SK-N-SH treated with all-trans-retinoic acid at 6 μM for 48 hours (cell line): ENCODE measurements around the gene SLC8A3.

Experiments
- ARNTL ChIP-seq: fragments of 450-650 bp; formaldehyde crosslinking; IDR thresholded peaks from 2 replicates; pipeline ENCODE4 v1.5.0; 2020; ENCODE audit warnings: low read depth, mild to moderate bottlenecking, moderate library complexity, borderline replicate concordance
- BACH2 ChIP-seq: fragments of 250-450 bp; sonication (Bioruptor Pico); IDR thresholded peaks from 2 replicates; pipeline ENCODE4 v1.9.0; 2021; ENCODE audit warnings: mild to moderate bottlenecking, borderline replicate concordance
- CSDC2 ChIP-seq: fragments of 250-450 bp; sonication (Bioruptor Pico); IDR thresholded peaks from 2 replicates; pipeline ENCODE4 v1.5.0; 2020; ENCODE audit warnings: mild to moderate bottlenecking, moderate library complexity
- ESRRG ChIP-seq: fragments of 250-450 bp; sonication (Bioruptor Pico); IDR thresholded peaks from 2 replicates; pipeline ENCODE4 v1.6.1; 2021; ENCODE audit warnings: mild to moderate bottlenecking
- RARB ChIP-seq: fragments of 250-450 bp; sonication (Bioruptor Pico); IDR thresholded peaks from 2 replicates; pipeline ENCODE4 v1.8.0; 2021; ENCODE audit warnings: mild to moderate bottlenecking, moderate library complexity
- SNAI2 ChIP-seq: fragments of 250-450 bp; sonication (Bioruptor Pico); IDR thresholded peaks from 2 replicates; pipeline ENCODE4 v1.5.0; 2020; ENCODE audit warnings: mild to moderate bottlenecking, moderate library complexity
- TCF4 ChIP-seq: fragments of 250-450 bp; sonication (Bioruptor Pico); IDR thresholded peaks from 2 replicates; pipeline ENCODE4 v1.8.0; 2021; ENCODE audit warnings: mild to moderate bottlenecking, moderate library complexity, borderline replicate concordance
- ZC3H10 ChIP-seq: fragments of 250-450 bp; sonication (Bioruptor Pico); IDR thresholded peaks from 2 replicates; pipeline ENCODE4 v1.5.1; 2021; ENCODE audit warnings: mild to moderate bottlenecking, moderate library complexity
- ZNF70 ChIP-seq: fragments of 450-650 bp; formaldehyde crosslinking; IDR thresholded peaks from 2 replicates; pipeline ENCODE4 v1.5.0; 2020; ENCODE audit warnings: mild to moderate bottlenecking, moderate library complexity
- ZNF8 ChIP-seq: fragments of 450-650 bp; formaldehyde crosslinking; IDR thresholded peaks from 2 replicates; pipeline ENCODE4 v1.5.0; 2020; ENCODE audit warnings: mild to moderate bottlenecking, moderate library complexity

DNA sequence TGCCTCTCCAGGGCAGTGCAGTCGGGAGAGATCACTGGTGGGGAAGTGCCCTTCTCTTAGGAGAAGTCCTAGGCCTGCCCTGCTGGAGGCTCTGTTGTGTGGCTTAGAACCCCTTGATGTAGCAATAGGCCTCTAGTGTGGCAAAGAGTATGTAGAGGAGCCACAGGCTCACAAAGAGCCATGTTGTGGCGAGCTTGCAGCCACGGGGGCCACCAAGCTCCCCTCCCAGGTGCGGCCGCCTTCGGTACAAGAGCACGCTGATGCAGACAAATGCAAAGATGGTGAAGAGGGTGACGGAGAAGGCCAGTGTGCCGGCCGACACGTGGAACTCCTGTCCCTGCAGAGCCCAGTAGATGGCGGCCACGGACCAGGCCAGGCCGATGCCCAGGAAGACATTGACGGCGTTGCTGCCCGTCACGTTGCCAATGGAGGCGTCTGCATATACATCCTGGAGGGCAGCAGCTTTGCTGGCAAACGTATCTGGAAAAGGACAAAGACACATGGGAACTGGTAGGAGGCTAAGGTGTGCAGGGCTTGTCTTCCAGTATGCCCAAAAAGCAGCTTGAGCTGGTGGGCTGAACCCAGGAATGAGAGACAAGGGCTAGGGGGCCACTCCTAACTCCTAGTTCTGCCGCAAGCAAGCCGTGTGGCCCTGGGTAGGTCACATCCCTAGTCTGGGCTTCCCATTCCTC, 142.8 kb downstream of the SLC8A3 start:
- TF ChIP-seq ZNF8 (CRISPR knock-in tag) = no peak
- TF ChIP-seq TCF4 (CRISPR knock-in tag) = no peak
- no peak for TF ChIP-seq RARB (CRISPR knock-in tag)
- no peak for TF ChIP-seq ZC3H10 (CRISPR knock-in tag)
- TF ChIP-seq ESRRG (CRISPR knock-in tag) = no peak
- no peak for TF ChIP-seq BACH2 (CRISPR knock-in tag)
- no peak for TF ChIP-seq ARNTL (CRISPR knock-in tag)
- TF ChIP-seq CSDC2 = no peak
- no peak for TF ChIP-seq SNAI2 (CRISPR knock-in tag)
- no peak for TF ChIP-seq ZNF70
